Right lobe of liver (tissue), 4 donors: ENCODE results near the gene DLX3.

Experiments
- POLR2A ChIP-seq: fragments of 450-650 bp; IDR thresholded peaks from one replicate; pipeline ENCODE4 v1.6.1; 2017; ENCODE audit warnings: antibody characterized with exemption, mild to moderate bottlenecking
- TF ChIP-seq, protein P1 (sequence below), 4 donors: fragments of 200-600 bp in 3 of 4; fragments of 450-650 bp in 1 of 4; IDR thresholded peaks; one replicate each; pipeline versions ENCODE4 v1.5.1 to v1.8.0; 2016 to 2022; ENCODE audit warnings: antibody characterized with exemption in 4 of 4, mild to moderate bottlenecking in 2 of 4
- donor health status: DM: no; HTN: no; CAD: no.
- donor health status: DM: no; HTN: no; CAD: no.
- donor health status: DM: no; HTN: yes; CAD: no.

DNA sequence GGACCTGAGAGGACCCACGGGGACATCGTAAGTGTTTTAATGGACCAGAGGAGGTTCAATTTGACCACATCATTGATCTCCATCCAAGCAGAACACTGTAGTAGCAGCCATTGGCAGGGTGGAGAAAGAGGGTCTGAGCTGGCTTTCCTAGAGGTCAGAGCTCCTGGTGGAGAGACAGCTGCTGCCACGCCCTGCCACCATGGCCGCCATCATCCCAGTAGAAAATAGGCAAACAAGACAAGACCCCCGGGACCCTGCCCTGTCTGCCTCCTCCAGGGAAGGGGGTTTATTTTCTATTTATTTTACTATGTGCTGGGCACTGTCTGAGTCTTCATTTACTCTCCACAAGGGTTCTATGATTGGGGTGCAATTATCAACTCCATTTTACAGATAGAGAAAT, 49.5 kb upstream of the DLX3 start:
- TF ChIP-seq, protein P1, sequence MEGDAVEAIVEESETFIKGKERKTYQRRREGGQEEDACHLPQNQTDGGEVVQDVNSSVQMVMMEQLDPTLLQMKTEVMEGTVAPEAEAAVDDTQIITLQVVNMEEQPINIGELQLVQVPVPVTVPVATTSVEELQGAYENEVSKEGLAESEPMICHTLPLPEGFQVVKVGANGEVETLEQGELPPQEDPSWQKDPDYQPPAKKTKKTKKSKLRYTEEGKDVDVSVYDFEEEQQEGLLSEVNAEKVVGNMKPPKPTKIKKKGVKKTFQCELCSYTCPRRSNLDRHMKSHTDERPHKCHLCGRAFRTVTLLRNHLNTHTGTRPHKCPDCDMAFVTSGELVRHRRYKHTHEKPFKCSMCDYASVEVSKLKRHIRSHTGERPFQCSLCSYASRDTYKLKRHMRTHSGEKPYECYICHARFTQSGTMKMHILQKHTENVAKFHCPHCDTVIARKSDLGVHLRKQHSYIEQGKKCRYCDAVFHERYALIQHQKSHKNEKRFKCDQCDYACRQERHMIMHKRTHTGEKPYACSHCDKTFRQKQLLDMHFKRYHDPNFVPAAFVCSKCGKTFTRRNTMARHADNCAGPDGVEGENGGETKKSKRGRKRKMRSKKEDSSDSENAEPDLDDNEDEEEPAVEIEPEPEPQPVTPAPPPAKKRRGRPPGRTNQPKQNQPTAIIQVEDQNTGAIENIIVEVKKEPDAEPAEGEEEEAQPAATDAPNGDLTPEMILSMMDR (IDR thresholded peaks at IDR 0.05) = no peak
- TF ChIP-seq POLR2A = no peak
